HEK293 (cell line): ENCODE measurements around the gene ATXN1L.

Source experiments
- CTCF ChIA-PET: fragments of 350-600 bp; formaldehyde crosslinking; extraction: SDS; loops from one replicate; lab custom pipeline; 2021; ENCODE audit warnings: antibody characterized with exemption; lab: Yijun Ruan, JAX
- POLR2A ChIA-PET: fragments of 300-600 bp; formaldehyde crosslinking; extraction: SDS; loops from one replicate; lab custom pipeline; 2020; ENCODE audit warnings: antibody characterized with exemption, inconsistent platforms; lab: Yijun Ruan, JAX
- H3K27ac ChIP-seq: fragments of 200-500 bp; sonication (Bioruptor generic); 2 replicates; pipeline ENCODE4 v1.5.1; 2014; ENCODE audit warnings: low read depth, low read length, control low read depth, inconsistent platforms; ENCODE audit errors: extremely low read depth
- H3K36me3 ChIP-seq, 2 experiments: fragments of 200-500 bp in 1 of 2; sonication (Bioruptor generic) in 1 of 2; 1 replicate in 1 of 2; 2 replicates in 1 of 2; pipeline ENCODE4 v1.5.1; 2014 to 2017; ENCODE audit warnings: inconsistent platforms in 2 of 2, low read length in 2 of 2; ENCODE audit not compliant: control insufficient read depth in 2 of 2, insufficient read depth in 1 of 2
- H3K4me1 ChIP-seq: fragments of 200-500 bp; sonication (Bioruptor generic); 2 replicates; pipeline ENCODE4 v1.5.1; 2014; ENCODE audit warnings: mild to moderate bottlenecking, low read length, inconsistent platforms; ENCODE audit not compliant: control insufficient read depth, insufficient read depth
- H3K4me3 ChIP-seq: 2 replicates; pipeline ENCODE4 v1.5.1; 2011; ENCODE audit warnings: low read depth, mild to moderate bottlenecking, control low read depth, low read length, moderate library complexity
- H3K9me3 ChIP-seq: fragments of 200-500 bp; sonication (Bioruptor generic); 2 replicates; pipeline ENCODE4 v1.5.1; 2014; ENCODE audit warnings: low read depth, low read length, inconsistent platforms; ENCODE audit not compliant: control insufficient read depth, insufficient read depth
- BCL6B ChIP-seq: fragments of 450-650 bp; formaldehyde crosslinking; IDR thresholded peaks from 2 replicates; pipeline ENCODE4 v1.5.1; 2017; ENCODE audit warnings: missing biosample characterization, missing genetic modification characterization
- IKZF3 ChIP-seq: fragments of 450-650 bp; IDR thresholded peaks from 2 replicates; pipeline ENCODE4 v1.5.0; 2018; ENCODE audit warnings: missing biosample characterization, mild to moderate bottlenecking, missing genetic modification characterization, moderate library complexity
- MYNN ChIP-seq: fragments of 450-650 bp; formaldehyde crosslinking; IDR thresholded peaks from 2 replicates; pipeline ENCODE4 v1.5.1; 2016; ENCODE audit warnings: missing biosample characterization, missing genetic modification characterization, borderline replicate concordance
- PRDM4 ChIP-seq: fragments of 450-650 bp; formaldehyde crosslinking; IDR thresholded peaks from 2 replicates; pipeline ENCODE4 v1.5.1; 2017; ENCODE audit warnings: missing biosample characterization, missing genetic modification characterization
- SP3 ChIP-seq: fragments of 450-650 bp; formaldehyde crosslinking; IDR thresholded peaks from 2 replicates; pipeline ENCODE4 v1.5.1; 2016; ENCODE audit warnings: missing biosample characterization, missing genetic modification characterization
- WT1 ChIP-seq: fragments of 450-650 bp; formaldehyde crosslinking; IDR thresholded peaks from 2 replicates; pipeline ENCODE4 v1.5.1; 2016; ENCODE audit warnings: missing biosample characterization, missing genetic modification characterization
- YY1 ChIP-seq: fragments of 450-650 bp; formaldehyde crosslinking; IDR thresholded peaks from 2 replicates; pipeline ENCODE4 v1.5.1; 2018; ENCODE audit warnings: missing biosample characterization, missing genetic modification characterization
- ZBTB10 ChIP-seq: fragments of 450-650 bp; formaldehyde crosslinking; IDR thresholded peaks from 2 replicates; pipeline ENCODE4 v1.5.1; 2016; ENCODE audit warnings: missing biosample characterization, missing genetic modification characterization
- ZBTB7A ChIP-seq: fragments of 450-650 bp; formaldehyde crosslinking; IDR thresholded peaks from 2 replicates; pipeline ENCODE4 v1.5.1; 2016; ENCODE audit warnings: low read depth, missing biosample characterization, missing genetic modification characterization
- ZFP3 ChIP-seq: fragments of 450-650 bp; formaldehyde crosslinking; IDR thresholded peaks from 2 replicates; pipeline ENCODE4 v1.5.1; 2016; ENCODE audit warnings: low read depth, missing biosample characterization, missing genetic modification characterization
- ZFP69B ChIP-seq: fragments of 450-650 bp; formaldehyde crosslinking; IDR thresholded peaks from 2 replicates; pipeline ENCODE4 v1.5.1; 2016; ENCODE audit warnings: missing biosample characterization, missing genetic modification characterization
- ZNF121 ChIP-seq: fragments of 450-650 bp; formaldehyde crosslinking; IDR thresholded peaks from 2 replicates; pipeline ENCODE4 v1.5.1; 2016; ENCODE audit warnings: missing biosample characterization, missing genetic modification characterization
- ZNF133 ChIP-seq: fragments of 450-650 bp; formaldehyde crosslinking; IDR thresholded peaks from 2 replicates; pipeline ENCODE4 v1.5.1; 2016; ENCODE audit warnings: missing biosample characterization, missing genetic modification characterization
- ZNF23 ChIP-seq: fragments of 450-650 bp; formaldehyde crosslinking; IDR thresholded peaks from 2 replicates; pipeline ENCODE4 v1.5.1; 2016; ENCODE audit warnings: missing biosample characterization, missing genetic modification characterization, borderline replicate concordance
- ZNF292 ChIP-seq: fragments of 450-650 bp; formaldehyde crosslinking; IDR thresholded peaks from 2 replicates; pipeline ENCODE4 v1.5.1; 2016; ENCODE audit warnings: low read depth, missing biosample characterization, missing genetic modification characterization, borderline replicate concordance
- ZNF354C ChIP-seq: fragments of 450-650 bp; formaldehyde crosslinking; IDR thresholded peaks from 2 replicates; pipeline ENCODE4 v1.5.1; 2016; ENCODE audit warnings: missing biosample characterization, missing genetic modification characterization, low read depth, borderline replicate concordance
- ZNF416 ChIP-seq: fragments of 450-650 bp; formaldehyde crosslinking; IDR thresholded peaks from 2 replicates; pipeline ENCODE4 v1.5.1; 2016; ENCODE audit warnings: missing biosample characterization, missing genetic modification characterization
- ZNF629 ChIP-seq: fragments of 450-650 bp; formaldehyde crosslinking; IDR thresholded peaks from 2 replicates; pipeline ENCODE4 v1.5.1; 2017; ENCODE audit warnings: missing biosample characterization, missing genetic modification characterization
- ZNF660 ChIP-seq: fragments of 450-650 bp; IDR thresholded peaks from 2 replicates; pipeline ENCODE4 v1.5.1; 2018; ENCODE audit warnings: missing biosample characterization, mild to moderate bottlenecking, missing genetic modification characterization
- ZNF785 ChIP-seq: fragments of 450-650 bp; formaldehyde crosslinking; IDR thresholded peaks from 2 replicates; pipeline ENCODE4 v1.5.1; 2016; ENCODE audit warnings: missing biosample characterization, missing genetic modification characterization
- ZNF837 ChIP-seq: fragments of 450-650 bp; formaldehyde crosslinking; IDR thresholded peaks from 2 replicates; pipeline ENCODE4 v1.5.1; 2016; ENCODE audit warnings: missing biosample characterization, missing genetic modification characterization
- ZSCAN23 ChIP-seq: fragments of 450-650 bp; formaldehyde crosslinking; IDR thresholded peaks from 2 replicates; pipeline ENCODE4 v1.5.1; 2016; ENCODE audit warnings: missing biosample characterization, missing genetic modification characterization
- TF ChIP-seq, protein P1 (sequence below): fragments of 450-650 bp; formaldehyde crosslinking; IDR thresholded peaks from 2 replicates; pipeline ENCODE4 v1.5.1; 2016; ENCODE audit warnings: missing biosample characterization, missing genetic modification characterization
- TF ChIP-seq, protein P2 (sequence below): fragments of 450-650 bp; formaldehyde crosslinking; IDR thresholded peaks from 2 replicates; pipeline ENCODE4 v1.5.1; 2016; ENCODE audit warnings: missing biosample characterization, missing genetic modification characterization

ATXN1L gene

GRCh38 chr16:71845639-71846430 is at the start of gene ATXN1L (continued):
- TF ChIP-seq ZNF660 (tag by site-specific recombination) (peak; percentile 85), IKZF3 (peak; percentile 61), ZBTB10 (tag by site-specific recombination) (peak; percentile 85), ZNF629 (tag by site-specific recombination) (peak; percentile 79), ZNF416 (tag by site-specific recombination) (no peak), ZNF292 (no peak), ZNF121 (tag by site-specific recombination) (no peak)

GRCh38 chr16:71796501-71797097 is 49.2 kb upstream of the ATXN1L start:
- peaks cover 10 to 12% of the 10 kb centered on the region in 2 experiments; a peak in 2 of 3 replicates for H3K36me3 ChIP-seq
- H3K27ac ChIP-seq: no peak overlapping the region
- ChIA-PET POLR2A (interaction anchor here (2.4 kb wide), 1 partner anchor 12 kb away, joined by 12 read pairs; the partner anchor contains the start of gene AP1G1), CTCF (no interaction called here)
- TF ChIP-seq ZNF837 (tag by site-specific recombination) (no peak), ZFP3 (tag by site-specific recombination) (no peak), SP3 (tag by site-specific recombination) (no peak), ZFP69B (no peak), ZNF121 (tag by site-specific recombination) (no peak), ZNF785 (no peak), ZNF133 (tag by site-specific recombination) (no peak), YY1 (tag by site-specific recombination) (no peak), MYNN (tag by site-specific recombination) (no peak), ZBTB7A (tag by site-specific recombination) (no peak), ZNF354C (tag by site-specific recombination) (no peak), WT1 (tag by site-specific recombination) (no peak), ZSCAN23 (no peak), ZNF416 (tag by site-specific recombination) (no peak), ZNF23 (tag by site-specific recombination) (no peak), BCL6B (tag by site-specific recombination) (no peak), PRDM4 (tag by site-specific recombination) (no peak)
- TF ChIP-seq, protein P1, sequence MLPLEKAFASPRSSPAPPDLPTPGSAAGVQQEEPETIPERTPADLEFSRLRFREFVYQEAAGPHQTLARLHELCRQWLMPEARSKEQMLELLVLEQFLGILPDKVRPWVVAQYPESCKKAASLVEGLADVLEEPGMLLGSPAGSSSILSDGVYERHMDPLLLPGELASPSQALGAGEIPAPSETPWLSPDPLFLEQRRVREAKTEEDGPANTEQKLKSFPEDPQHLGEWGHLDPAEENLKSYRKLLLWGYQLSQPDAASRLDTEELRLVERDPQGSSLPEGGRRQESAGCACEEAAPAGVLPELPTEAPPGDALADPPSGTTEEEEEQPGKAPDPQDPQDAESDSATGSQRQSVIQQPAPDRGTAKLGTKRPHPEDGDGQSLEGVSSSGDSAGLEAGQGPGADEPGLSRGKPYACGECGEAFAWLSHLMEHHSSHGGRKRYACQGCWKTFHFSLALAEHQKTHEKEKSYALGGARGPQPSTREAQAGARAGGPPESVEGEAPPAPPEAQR (tag by site-specific recombination): no peak
- TF ChIP-seq, protein P2, sequence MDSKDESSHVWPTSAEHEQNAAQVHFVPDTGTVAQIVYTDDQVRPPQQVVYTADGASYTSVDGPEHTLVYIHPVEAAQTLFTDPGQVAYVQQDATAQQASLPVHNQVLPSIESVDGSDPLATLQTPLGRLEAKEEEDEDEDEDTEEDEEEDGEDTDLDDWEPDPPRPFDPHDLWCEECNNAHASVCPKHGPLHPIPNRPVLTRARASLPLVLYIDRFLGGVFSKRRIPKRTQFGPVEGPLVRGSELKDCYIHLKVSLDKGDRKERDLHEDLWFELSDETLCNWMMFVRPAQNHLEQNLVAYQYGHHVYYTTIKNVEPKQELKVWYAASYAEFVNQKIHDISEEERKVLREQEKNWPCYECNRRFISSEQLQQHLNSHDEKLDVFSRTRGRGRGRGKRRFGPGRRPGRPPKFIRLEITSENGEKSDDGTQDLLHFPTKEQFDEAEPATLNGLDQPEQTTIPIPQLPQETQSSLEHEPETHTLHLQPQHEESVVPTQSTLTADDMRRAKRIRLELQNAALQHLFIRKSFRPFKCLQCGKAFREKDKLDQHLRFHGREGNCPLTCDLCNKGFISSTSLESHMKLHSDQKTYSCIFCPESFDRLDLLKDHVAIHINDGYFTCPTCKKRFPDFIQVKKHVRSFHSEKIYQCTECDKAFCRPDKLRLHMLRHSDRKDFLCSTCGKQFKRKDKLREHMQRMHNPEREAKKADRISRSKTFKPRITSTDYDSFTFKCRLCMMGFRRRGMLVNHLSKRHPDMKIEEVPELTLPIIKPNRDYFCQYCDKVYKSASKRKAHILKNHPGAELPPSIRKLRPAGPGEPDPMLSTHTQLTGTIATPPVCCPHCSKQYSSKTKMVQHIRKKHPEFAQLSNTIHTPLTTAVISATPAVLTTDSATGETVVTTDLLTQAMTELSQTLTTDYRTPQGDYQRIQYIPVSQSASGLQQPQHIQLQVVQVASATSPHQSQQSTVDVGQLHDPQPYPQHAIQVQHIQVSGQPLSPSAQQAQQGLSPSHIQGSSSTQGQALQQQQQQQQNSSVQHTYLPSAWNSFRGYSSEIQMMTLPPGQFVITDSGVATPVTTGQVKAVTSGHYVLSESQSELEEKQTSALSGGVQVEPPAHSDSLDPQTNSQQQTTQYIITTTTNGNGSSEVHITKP (tag by site-specific recombination): no peak
- no peak overlapping the region for H3K4me3 ChIP-seq
- no peaks in the 10 kb centered on the region for H3K4me1 ChIP-seq
- no peaks in the 10 kb centered on the region for H3K9me3 ChIP-seq
